CD8-positive, alpha-beta memory T cell (primary cell): ENCODE data around the gene LZTS2. TPM values are rescaled to one million over a fixed set of nuclear protein-coding genes. Genes with fewer than 3 reads are reported as not detected.

Experiments used
- CTCF ChIA-PET: fragments of 350-600 bp; sonication (Branson Sonifier 250); formaldehyde crosslinking; loops from one replicate; lab custom pipeline; 2021; ENCODE audit warnings: antibody characterized with exemption; lab: Charles Lee
- POLR2A ChIA-PET: fragments of 350-600 bp; sonication (Branson Sonifier 250); formaldehyde crosslinking; loops from one replicate; lab custom pipeline; 2021; ENCODE audit warnings: antibody characterized with exemption; lab: Charles Lee
- DNase-seq, 5 donors: peaks; one replicate each; pipeline versions ENCODE4 v3.0.0 to v3.0.0-alpha.2; 2020 to 2022; ENCODE audit warnings: mixed read lengths in 1 of 5
- H3K27ac ChIP-seq: one replicate; pipeline ENCODE4 v1.7.0; 2013; ENCODE audit warnings: low read depth, mild to moderate bottlenecking, low read length, moderate library complexity
- H3K27me3 ChIP-seq: 2 replicates; pipeline ENCODE4 v1.7.0; 2013; ENCODE audit warnings: low read length, mild to moderate bottlenecking; ENCODE audit not compliant: insufficient read depth, poor library complexity, severe bottlenecking
- H3K36me3 ChIP-seq: 2 replicates; pipeline ENCODE4 v1.7.0; 2013; ENCODE audit warnings: mild to moderate bottlenecking, low read length, moderate library complexity; ENCODE audit not compliant: insufficient read depth
- H3K4me1 ChIP-seq: 2 replicates; pipeline ENCODE4 v1.7.0; 2013; ENCODE audit warnings: mild to moderate bottlenecking, low read length, moderate library complexity; ENCODE audit not compliant: insufficient read depth
- H3K4me3 ChIP-seq: 2 replicates; pipeline ENCODE4 v1.7.0; 2013; ENCODE audit warnings: mild to moderate bottlenecking, low read length
- H3K9me3 ChIP-seq: 2 replicates; pipeline ENCODE4 v1.7.0; 2013; ENCODE audit warnings: mild to moderate bottlenecking, low read length
- H3K27ac Mint-ChIP-seq, 8 donors: one replicate each; pipeline ENCODE4 v1.8.0; 2020 to 2021; ENCODE audit warnings: mixed read lengths in 8 of 8, mild to moderate bottlenecking in 6 of 8, inconsistent platforms in 3 of 8, moderate library complexity in 3 of 8
- H3K27me3 Mint-ChIP-seq, 2 donors: one replicate each; pipeline ENCODE4 v1.8.0; 2020 to 2021; ENCODE audit warnings: mixed read lengths in 2 of 2, mild to moderate bottlenecking in 1 of 2, moderate library complexity in 1 of 2
- H3K36me3 Mint-ChIP-seq, 3 donors: one replicate each; pipeline ENCODE4 v1.8.0; 2020 to 2021; ENCODE audit warnings: mixed read lengths in 3 of 3, inconsistent platforms in 1 of 3, mild to moderate bottlenecking in 1 of 3
- H3K4me1 Mint-ChIP-seq, 3 donors: one replicate each; pipeline ENCODE4 v1.8.0; 2020 to 2021; ENCODE audit warnings: mixed read lengths in 3 of 3, inconsistent platforms in 1 of 3, mild to moderate bottlenecking in 1 of 3
- H3K4me3 Mint-ChIP-seq, 7 donors: one replicate each; pipeline ENCODE4 v1.8.0; 2020 to 2021; ENCODE audit warnings: mixed read lengths in 7 of 7, mild to moderate bottlenecking in 6 of 7, moderate library complexity in 4 of 7, inconsistent platforms in 2 of 7
- H3K9me3 Mint-ChIP-seq, 5 donors: one replicate each; pipeline ENCODE4 v1.8.0; 2020 to 2022; ENCODE audit warnings: mixed read lengths in 5 of 5, mild to moderate bottlenecking in 3 of 5, moderate library complexity in 2 of 5, inconsistent platforms in 1 of 5
- polyA plus RNA-seq: library from polyadenylated mRNA; unstranded; fragments of 300-500 nt; fragmentation: Illumina TruSeq; gene quantifications from one replicate; pipeline ENCODE4 v1.2.3, GENCODE V29; 2021
- total RNA-seq, 2 experiments: library from RNA; stranded (reverse); gene quantifications; one replicate each; pipeline ENCODE4 v1.2.3, GENCODE V29; 2021

LZTS2 gene
- total and polyA plus RNA-seq, 3 experiments from 2014 or later, result 10.9 to 19.7 (median 11.5) TPM

- H3K4me1 Mint-ChIP-seq, result peaks cover 9 to 17% (median 17%) of the 10 kb centered on the region in 3 donors
- POLR2A ChIA-PET, result interaction anchor here (0.6 kb wide), 1 partner anchor 155 kb away, joined by 4 read pairs; no protein-coding TSS in a partner anchor
Observed at GRCh38 chr10:101013365-101013825, 13.8 kb downstream of the LZTS2 start.

DNA sequence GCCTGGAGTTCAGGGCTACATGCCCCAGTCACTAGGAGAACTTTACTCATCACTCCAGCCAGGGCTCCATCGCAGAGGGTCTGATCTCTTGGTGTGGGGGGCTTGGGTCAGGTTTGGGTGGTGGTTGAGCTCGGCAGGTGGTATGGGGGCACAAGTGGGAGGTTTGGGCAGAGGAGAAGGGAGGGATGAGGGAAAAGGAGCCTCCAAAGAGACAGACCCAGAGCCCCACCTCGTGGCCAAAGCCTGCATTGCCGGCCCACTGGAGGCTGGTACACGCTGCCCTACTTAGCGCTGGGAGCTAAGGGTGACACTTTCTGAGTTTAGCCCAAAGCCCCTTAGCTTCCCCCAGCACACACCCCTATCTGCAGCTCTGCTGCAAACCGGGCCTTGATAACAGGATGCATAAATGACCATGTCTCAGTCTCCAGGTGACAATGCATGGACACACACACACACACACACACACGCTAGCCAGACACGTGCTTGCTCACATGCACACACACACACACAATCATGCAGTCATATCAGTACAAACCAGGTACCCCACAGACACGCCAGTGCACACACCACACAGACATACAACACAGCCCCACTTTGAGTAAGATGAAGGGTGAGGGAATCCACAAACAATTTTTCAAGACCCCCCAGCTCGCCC is 14.7 kb downstream of the LZTS2 start:
- ChIA-PET CTCF (interaction anchor here (0.6 to 6.9 kb wide), 24 partner anchors 10 to 479 kb away, joined by 3 to 98 read pairs (median 5); partner anchors contain the start of genes HIF1AN, KAZALD1, LZTS2 and MRPL43), POLR2A (no interaction called here)
- no peak overlapping the region for H3K27ac ChIP-seq
- H3K27me3 ChIP-seq, result peaks cover 20% of the 10 kb centered on the region
- Mint-ChIP-seq H3K4me3 (no peak overlapping the region), H3K36me3 (peaks cover 0 to 4% (median 2%) of the 10 kb centered on the region in 3 donors), H3K9me3 (no peaks in the 10 kb centered on the region), H3K27ac (no peak overlapping the region), H3K4me1 (peaks cover 9 to 19% (median 17%) of the 10 kb centered on the region in 3 donors), H3K27me3 (peaks cover 30 to 36% of the 10 kb centered on the region in 2 donors)
- no peaks in the 10 kb centered on the region for H3K9me3 ChIP-seq
- no peaks in the 10 kb centered on the region for H3K36me3 ChIP-seq
- peak; percentile 65 to 78 (median 70) for DNase-seq
- no peak overlapping the region for H3K4me3 ChIP-seq
- peaks cover 13% of the 10 kb centered on the region for H3K4me1 ChIP-seq

More at GRCh38 chr10:101013365-101013825, 13.8 kb downstream of the LZTS2 start:
- Mint-ChIP-seq H3K27ac (peak overlapping the region in 2 of 8 donors; percentile 11 to 69), H3K36me3 (peaks cover 0 to 4% (median 2%) of the 10 kb centered on the region in 3 donors), H3K9me3 (no peaks in the 10 kb centered on the region), H3K4me3 (no peak overlapping the region), H3K27me3 (peaks cover 28 to 32% of the 10 kb centered on the region in 2 donors)
- no peaks in the 10 kb centered on the region for H3K36me3 ChIP-seq
- DNase-seq, result no peak
- H3K4me1 ChIP-seq, result peaks cover 13% of the 10 kb centered on the region
- H3K4me3 ChIP-seq, result no peak overlapping the region
- H3K9me3 ChIP-seq, result no peaks in the 10 kb centered on the region
- no peak overlapping the region for H3K27ac ChIP-seq
- peaks cover 18% of the 10 kb centered on the region for H3K27me3 ChIP-seq
- CTCF ChIA-PET, result interaction anchor here (1.3 to 6.9 kb wide), 12 partner anchors 9 to 478 kb away, joined by 3 to 98 read pairs (median 6); partner anchors contain the start of genes HIF1AN, LZTS2, MRPL43 and SLF2

DNA sequence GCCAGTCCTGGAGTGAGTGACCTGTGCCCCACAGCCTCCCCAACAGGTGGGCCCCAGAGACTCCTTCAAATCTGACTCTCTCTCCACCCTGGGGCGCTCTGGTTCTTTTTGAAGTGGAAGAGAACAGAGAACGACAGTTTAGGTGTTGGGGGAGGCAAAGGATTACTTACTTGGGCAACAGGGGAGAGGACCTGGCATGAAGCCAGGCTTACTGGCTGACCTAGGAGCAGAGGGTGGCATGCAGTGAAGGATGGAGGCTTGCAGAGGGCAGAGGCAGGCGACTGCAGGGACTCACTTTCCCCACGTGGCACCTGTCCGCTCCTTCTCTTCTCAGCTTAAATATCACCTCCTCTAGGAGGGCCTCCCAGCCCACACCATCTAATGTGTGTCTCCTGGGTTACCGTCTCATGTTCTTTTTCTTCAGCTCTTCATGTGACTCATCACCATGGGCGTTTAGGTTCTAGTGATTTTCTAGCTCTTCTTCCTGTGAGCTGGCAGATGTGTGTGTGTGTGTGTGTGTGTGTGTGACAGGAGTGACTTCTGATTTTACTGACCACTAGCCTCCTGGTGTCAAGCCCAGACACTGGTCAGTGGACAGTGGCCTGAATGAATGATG is 15.5 kb downstream of the LZTS2 start:
- Mint-ChIP-seq H3K4me1 (peaks cover 9 to 19% (median 17%) of the 10 kb centered on the region in 3 donors), H3K9me3 (no peaks in the 10 kb centered on the region), H3K27ac (no peak overlapping the region), H3K27me3 (peaks cover 31 to 39% of the 10 kb centered on the region in 2 donors), H3K36me3 (peaks cover 0 to 4% (median 2%) of the 10 kb centered on the region in 3 donors), H3K4me3 (no peak overlapping the region)
- no peak for DNase-seq
- peaks cover 20% of the 10 kb centered on the region for H3K27me3 ChIP-seq
- ChIA-PET POLR2A (no interaction called here), CTCF (interaction anchor here (0.6 to 6.9 kb wide), 27 partner anchors 11 to 479 kb away, joined by 3 to 98 read pairs (median 5); partner anchors contain the start of genes HIF1AN, KAZALD1, LZTS2 and MRPL43)
- no peaks in the 10 kb centered on the region for H3K36me3 ChIP-seq
- peaks cover 13% of the 10 kb centered on the region for H3K4me1 ChIP-seq
- no peak overlapping the region for H3K4me3 ChIP-seq
- no peak overlapping the region for H3K27ac ChIP-seq
- H3K9me3 ChIP-seq, result no peaks in the 10 kb centered on the region

DNA sequence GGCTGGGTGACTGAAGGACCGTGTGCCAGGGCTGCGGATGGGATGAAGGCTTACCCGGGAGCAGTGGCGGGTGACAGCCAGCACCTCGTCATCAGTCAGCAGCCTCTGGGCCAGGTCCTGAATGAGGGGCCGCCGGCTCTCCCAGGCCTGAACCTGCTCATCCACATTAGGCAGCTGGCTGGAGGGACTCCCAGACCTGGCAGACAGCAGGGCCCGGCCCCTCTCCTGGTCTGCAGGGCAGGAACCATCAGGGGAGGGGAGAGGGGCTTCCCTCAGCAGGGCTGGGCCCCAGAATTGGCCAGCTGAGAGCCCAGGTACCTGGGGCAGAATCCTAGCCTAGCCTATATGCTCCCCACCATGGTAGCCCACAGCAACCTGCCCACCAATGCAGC is 16.0 kb downstream of the LZTS2 start:
- H3K27ac Mint-ChIP-seq, result no peak overlapping the region
- no peaks in the 10 kb centered on the region for H3K9me3 Mint-ChIP-seq
- no peaks in the 10 kb centered on the region for H3K9me3 ChIP-seq
- peaks cover 35 to 42% of the 10 kb centered on the region in 2 donors for H3K27me3 Mint-ChIP-seq
- H3K4me1 ChIP-seq, result peaks cover 13% of the 10 kb centered on the region
- POLR2A ChIA-PET, result interaction anchor here (0.9 kb wide), 1 partner anchor 15 kb away, joined by 3 read pairs; the partner anchor contains the start of genes PDZD7 and SFXN3
- peaks cover 20% of the 10 kb centered on the region for H3K27me3 ChIP-seq
- DNase-seq, result no peak
- H3K4me1 Mint-ChIP-seq, result peaks cover 9 to 19% (median 17%) of the 10 kb centered on the region in 3 donors
- no peak overlapping the region for H3K4me3 ChIP-seq
- H3K36me3 ChIP-seq, result no peaks in the 10 kb centered on the region
- no peak overlapping the region for H3K4me3 Mint-ChIP-seq
- no peak overlapping the region for H3K27ac ChIP-seq
- peaks cover 0 to 4% (median 2%) of the 10 kb centered on the region in 3 donors for H3K36me3 Mint-ChIP-seq
- CTCF ChIA-PET, result interaction anchor here (0.7 to 6.9 kb wide), 10 partner anchors 11 to 51 kb away, joined by 3 to 98 read pairs (median 8); partner anchors contain the start of genes KAZALD1, LZTS2, PDZD7 and SFXN3

- Histone ChIP-seq H3K4me1 (peaks cover 13% of the 10 kb centered on the region), H3K36me3 (no peaks in the 10 kb centered on the region), H3K27me3 (peaks cover 20% of the 10 kb centered on the region), H3K27ac (no peak overlapping the region), H3K4me3 (no peak overlapping the region), H3K9me3 (no peaks in the 10 kb centered on the region)
- ChIA-PET POLR2A (interaction anchor here (0.7 kb wide), 1 partner anchor 11 kb away, joined by 3 read pairs; no protein-coding TSS in a partner anchor), CTCF (interaction anchor here (1.2 to 6.9 kb wide), 6 partner anchors 11 to 69 kb away, joined by 3 to 98 read pairs (median 13); partner anchors contain the start of genes LZTS2, PDZD7, SEMA4G and SFXN3)
- Mint-ChIP-seq H3K9me3 (no peaks in the 10 kb centered on the region), H3K27ac (no peak overlapping the region), H3K4me1 (peaks cover 9 to 19% (median 17%) of the 10 kb centered on the region in 3 donors), H3K4me3 (no peak overlapping the region), H3K27me3 (peaks cover 38 to 49% of the 10 kb centered on the region in 2 donors), H3K36me3 (peaks cover 0 to 4% (median 2%) of the 10 kb centered on the region in 3 donors)
- DNase-seq, result no peak
Observed at GRCh38 chr10:101016814-101017213, 17.2 kb downstream of the LZTS2 start.

DNA sequence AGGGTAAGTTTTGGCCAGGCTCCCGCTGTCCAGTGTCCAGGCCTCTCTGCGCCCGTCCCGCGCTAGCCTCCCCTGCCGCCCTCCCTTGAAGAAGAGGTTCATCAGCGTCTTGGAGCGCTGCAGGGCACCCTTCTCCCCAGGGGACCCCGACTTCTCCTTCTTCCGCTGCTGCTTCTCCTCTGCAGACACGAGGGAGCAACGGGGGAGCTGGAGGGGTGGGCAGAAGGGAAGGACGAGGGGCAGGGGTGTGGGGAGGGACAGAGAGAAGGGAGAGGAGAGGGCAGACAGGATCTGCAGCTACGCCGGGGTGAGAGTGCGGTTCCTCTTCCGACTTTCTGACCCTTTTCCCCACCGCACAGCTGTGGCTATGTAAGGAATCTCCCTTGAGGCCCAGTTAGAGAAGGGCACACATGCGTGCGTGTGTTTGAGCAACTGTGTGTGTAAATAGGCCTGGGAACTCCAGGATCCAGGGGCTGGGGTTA is 18.6 kb downstream of the LZTS2 start:
- peaks cover 0 to 4% (median 2%) of the 10 kb centered on the region in 3 donors for H3K36me3 Mint-ChIP-seq

More for the DNA sequence above, 18.6 kb downstream of the LZTS2 start:
- peaks cover 4 to 14% (median 10%) of the 10 kb centered on the region in 3 donors for H3K4me1 Mint-ChIP-seq
- peaks cover 36 to 52% of the 10 kb centered on the region in 2 donors for H3K27me3 Mint-ChIP-seq
- peaks cover 6% of the 10 kb centered on the region for H3K4me1 ChIP-seq
- H3K36me3 ChIP-seq, result no peaks in the 10 kb centered on the region
- no peak overlapping the region for H3K27ac Mint-ChIP-seq
- no peaks in the 10 kb centered on the region for H3K9me3 Mint-ChIP-seq
- POLR2A ChIA-PET, result interaction anchor here (0.6 kb wide), 1 partner anchor 839 kb away, joined by 4 read pairs; no protein-coding TSS in a partner anchor
- H3K27ac ChIP-seq, result no peak overlapping the region
- H3K4me3 Mint-ChIP-seq, result no peak overlapping the region
- peaks cover 20% of the 10 kb centered on the region for H3K27me3 ChIP-seq
- no peak overlapping the region for H3K4me3 ChIP-seq
- CTCF ChIA-PET, result interaction anchor here (0.6 to 6.9 kb wide), 13 partner anchors 9 to 456 kb away, joined by 3 to 98 read pairs (median 6); partner anchors contain the start of genes LZTS2, PDZD7 and SFXN3
- no peak for DNase-seq
- no peaks in the 10 kb centered on the region for H3K9me3 ChIP-seq
